HAP-1 (cell line): Measurements from ENCODE around the gene CREB1.
"Not testable (repeated sequence)": the region's sequence is repeated elsewhere in the genome, so short reads cannot be mapped to it uniquely, and the experiment has no call there.

Source experiments
- DNase-seq, 2 experiments: peaks; one replicate each; pipeline ENCODE4 v3.0.0-alpha.2; 2016 to 2020; ENCODE audit warnings: low spot score in 2 of 2
- H3K27me3 ChIP-seq: fragments of 250-450 bp; sonication (Bioruptor Pico); 2 replicates; pipeline ENCODE4 v1.5.1; 2020; ENCODE audit warnings: low read depth, mild to moderate bottlenecking, moderate library complexity
- H3K36me3 ChIP-seq: fragments of 250-450 bp; sonication (Bioruptor Pico); replicated peaks from 2 replicates; pipeline ENCODE4 v1.5.1; 2020; ENCODE audit warnings: mild to moderate bottlenecking
- H3K4me1 ChIP-seq: fragments of 250-450 bp; sonication (Bioruptor Pico); 2 replicates; pipeline ENCODE4 v1.5.1; 2020; ENCODE audit warnings: mild to moderate bottlenecking
- H3K4me3 ChIP-seq: fragments of 250-450 bp; sonication (Bioruptor Pico); 2 replicates; pipeline ENCODE4 v1.5.1; 2020; ENCODE audit warnings: mild to moderate bottlenecking, moderate library complexity
- H3K9me3 ChIP-seq: fragments of 250-450 bp; sonication (Bioruptor Pico); 2 replicates; pipeline ENCODE4 v1.5.1; 2020; ENCODE audit warnings: mild to moderate bottlenecking, moderate library complexity
- in situ Hi-C: fragments of 300-500 bp; cut with MboI; formaldehyde crosslinking; loops from 3 replicates; pipeline ENCODE4 v1.14.3; 2020; ENCODE audit warnings: low sequenced_read_pairs, inconsistent platforms, mixed read lengths

CREB1 gene

GRCh38 chr2:207494137-207494536, 35.6 kb upstream of the CREB1 start:
- peaks cover 6% of the 10 kb centered on the region; the same call in 1 of the 2 replicates for H3K4me1 ChIP-seq
- DNase-seq, result no peak
- no peaks in the 10 kb centered on the region for H3K9me3 ChIP-seq
- H3K4me3 ChIP-seq, result no peak overlapping the region
- H3K36me3 ChIP-seq, result no peaks in the 10 kb centered on the region
- H3K27me3 ChIP-seq, result no peaks in the 10 kb centered on the region
- in situ Hi-C loops, result no loop called here

- H3K9me3 ChIP-seq, in situ Hi-C loops, H3K27me3 ChIP-seq, H3K36me3 ChIP-seq, DNase-seq, H3K4me3 ChIP-seq, H3K4me1 ChIP-seq: not testable (repeated sequence)
These were observed 32.8 kb upstream of the CREB1 start for GRCh38 chr2:207496936-207497335.

DNA sequence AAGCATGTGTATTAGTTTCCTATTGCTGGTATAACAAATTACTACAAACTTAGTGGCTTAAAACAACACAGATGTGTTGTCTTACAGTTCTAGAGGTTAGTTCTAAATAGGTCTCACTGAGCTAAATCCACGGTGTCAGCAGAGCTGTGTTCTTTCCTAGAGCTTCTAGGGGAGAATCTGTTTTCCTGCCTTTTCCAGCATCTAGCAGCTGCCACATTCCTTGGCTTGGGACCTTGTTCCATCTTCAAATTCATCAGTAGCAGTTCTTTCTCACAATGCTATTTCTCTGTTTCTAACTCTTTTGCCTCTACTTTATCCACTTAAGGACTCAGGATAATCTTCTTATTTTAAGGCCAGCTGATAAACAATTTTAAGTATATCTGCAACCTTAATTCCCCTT, 32.2 kb upstream of the CREB1 start:
- in situ Hi-C loops, result no loop called here
- no peaks in the 10 kb centered on the region for H3K27me3 ChIP-seq
- H3K4me3 ChIP-seq, result no peak overlapping the region
- H3K4me1 ChIP-seq, result peaks cover 6% of the 10 kb centered on the region; the same call in 1 of the 2 replicates
- DNase-seq, result no peak
- no peaks in the 10 kb centered on the region for H3K36me3 ChIP-seq
- no peaks in the 10 kb centered on the region for H3K9me3 ChIP-seq

GRCh38 chr2:207498427-207498826, 31.3 kb upstream of the CREB1 start:
- in situ Hi-C loops, result no loop called here
- no peaks in the 10 kb centered on the region for H3K36me3 ChIP-seq
- DNase-seq, result no peak
- H3K4me1 ChIP-seq, result peaks cover 6% of the 10 kb centered on the region; the same call in 1 of the 2 replicates
- no peaks in the 10 kb centered on the region for H3K27me3 ChIP-seq
- H3K9me3 ChIP-seq, result no peaks in the 10 kb centered on the region
- H3K4me3 ChIP-seq, result no peak overlapping the region

DNA sequence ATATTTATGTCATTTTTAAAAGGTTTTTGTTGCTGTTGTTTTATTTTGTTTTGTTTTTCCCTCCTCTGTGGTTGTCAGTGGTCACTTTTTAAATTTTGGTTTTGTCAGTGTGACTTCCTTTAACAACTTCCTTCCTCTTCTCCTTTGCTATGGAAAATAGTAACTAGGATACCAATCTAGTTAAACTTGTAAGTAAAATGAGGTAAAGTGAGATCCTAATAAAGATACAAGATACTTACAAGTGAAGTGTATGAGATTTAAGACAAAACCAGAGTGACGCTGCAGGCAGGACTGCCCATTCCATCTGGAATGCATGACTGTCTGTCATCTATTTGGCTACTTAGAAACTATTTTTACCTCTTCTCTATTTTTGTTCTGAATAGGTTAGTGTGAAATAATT, 30.6 kb upstream of the CREB1 start:
- no peak for DNase-seq
- no peaks in the 10 kb centered on the region for H3K9me3 ChIP-seq
- in situ Hi-C loops, result no loop called here
- H3K4me1 ChIP-seq, result peaks cover 5% of the 10 kb centered on the region; the same call in 1 of the 2 replicates
- H3K4me3 ChIP-seq, result no peak overlapping the region
- no peaks in the 10 kb centered on the region for H3K27me3 ChIP-seq
- no peaks in the 10 kb centered on the region for H3K36me3 ChIP-seq

DNA sequence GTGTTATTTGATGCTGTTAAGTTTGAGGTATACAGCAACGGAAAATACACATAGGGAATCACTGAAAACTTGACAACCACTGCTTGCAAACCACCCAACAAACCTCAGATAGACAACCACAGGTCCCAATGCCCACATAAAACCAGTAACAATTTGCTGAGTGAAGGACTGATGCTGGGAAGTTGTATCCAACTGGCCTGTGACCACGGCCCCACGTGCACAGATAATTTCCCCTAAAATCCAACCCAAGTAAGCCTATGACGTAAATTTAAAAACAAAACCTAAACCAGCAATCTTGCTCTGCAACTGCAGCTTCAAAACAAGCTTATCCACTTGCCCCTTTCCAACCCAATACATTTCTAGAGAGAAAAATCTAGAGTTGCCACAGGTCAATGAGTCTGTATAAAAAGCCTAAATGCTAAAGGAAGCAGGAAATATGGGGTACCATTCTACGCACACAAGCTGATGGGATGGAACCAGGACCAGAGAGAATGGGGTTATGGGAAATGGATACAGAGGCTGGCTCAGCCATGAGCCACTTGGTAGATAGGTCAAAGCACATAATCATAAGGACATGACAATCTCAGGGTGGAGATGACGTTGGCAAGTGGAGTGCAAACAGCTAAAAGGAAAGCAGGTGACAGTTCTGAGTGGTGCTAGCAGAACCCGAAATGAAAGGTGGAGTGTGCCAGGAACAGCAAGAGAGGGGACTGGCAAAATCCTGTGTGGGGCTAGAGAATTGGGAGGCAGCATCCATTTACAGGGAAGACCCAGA, 27.8 kb upstream of the CREB1 start:
- Histone ChIP-seq H3K9me3 (no peaks in the 10 kb centered on the region), H3K4me3 (no peak overlapping the region), H3K36me3 (no peaks in the 10 kb centered on the region), H3K27me3 (no peaks in the 10 kb centered on the region; the same call in 1 of the 2 replicates), H3K4me1 (no peaks in the 10 kb centered on the region)
- in situ Hi-C loops, result no loop called here
- no peak for DNase-seq

GRCh38 chr2:207502577-207503198, 27.1 kb upstream of the CREB1 start:
- H3K9me3 ChIP-seq, result no peaks in the 10 kb centered on the region
- H3K4me3 ChIP-seq, result no peak overlapping the region
- H3K36me3 ChIP-seq, result no peaks in the 10 kb centered on the region
- no peaks in the 10 kb centered on the region; the same call in 1 of the 2 replicates for H3K27me3 ChIP-seq
- in situ Hi-C loops, result no loop called here
- no peak for DNase-seq
- H3K4me1 ChIP-seq, result no peaks in the 10 kb centered on the region

GRCh38 chr2:207503234-207503633, 26.5 kb upstream of the CREB1 start:
- no peak for DNase-seq
- H3K4me1 ChIP-seq, result no peaks in the 10 kb centered on the region
- in situ Hi-C loops, result no loop called here
- H3K9me3 ChIP-seq, result no peaks in the 10 kb centered on the region
- H3K4me3 ChIP-seq, result no peak overlapping the region
- no peaks in the 10 kb centered on the region; the same call in 1 of the 2 replicates for H3K27me3 ChIP-seq
- H3K36me3 ChIP-seq, result no peaks in the 10 kb centered on the region

DNA sequence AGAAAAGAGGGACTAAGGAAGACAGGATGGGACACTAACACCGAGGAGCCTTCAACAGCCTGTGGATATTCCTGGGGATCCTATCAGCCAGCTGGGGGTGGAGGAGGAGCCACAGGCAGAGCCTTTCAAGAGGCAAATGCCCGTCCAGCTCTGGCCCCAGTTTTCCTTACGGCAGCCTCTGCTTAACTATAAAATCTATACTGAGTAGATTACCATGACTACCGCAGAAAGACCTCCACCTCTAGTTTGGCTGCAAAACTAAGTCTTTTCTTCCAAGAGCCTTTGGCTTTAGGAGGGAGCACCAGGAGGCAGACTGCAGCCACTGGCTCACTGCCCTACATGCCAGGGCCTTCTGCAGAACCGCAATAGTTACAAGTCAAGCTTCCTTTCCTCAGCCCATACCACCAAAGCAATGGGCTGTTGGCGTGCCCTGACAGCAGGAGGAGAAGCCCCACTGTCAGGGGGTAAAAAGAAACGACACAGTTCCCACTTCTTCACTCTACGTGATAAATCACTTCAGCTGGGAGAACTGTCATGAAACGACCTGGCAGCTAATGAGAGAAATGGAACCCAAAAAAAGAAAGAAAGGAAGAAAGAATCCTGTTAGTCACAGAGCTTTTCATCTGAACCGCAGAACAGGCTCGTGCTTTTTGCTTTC, 25.1 kb upstream of the CREB1 start:
- no peak for DNase-seq
- H3K4me3 ChIP-seq, result no peak overlapping the region
- no peaks in the 10 kb centered on the region; the same call in 1 of the 2 replicates for H3K27me3 ChIP-seq
- H3K9me3 ChIP-seq, result no peaks in the 10 kb centered on the region
- no peaks in the 10 kb centered on the region for H3K36me3 ChIP-seq
- H3K4me1 ChIP-seq, result no peaks in the 10 kb centered on the region
- in situ Hi-C loops, result no loop called here

DNA sequence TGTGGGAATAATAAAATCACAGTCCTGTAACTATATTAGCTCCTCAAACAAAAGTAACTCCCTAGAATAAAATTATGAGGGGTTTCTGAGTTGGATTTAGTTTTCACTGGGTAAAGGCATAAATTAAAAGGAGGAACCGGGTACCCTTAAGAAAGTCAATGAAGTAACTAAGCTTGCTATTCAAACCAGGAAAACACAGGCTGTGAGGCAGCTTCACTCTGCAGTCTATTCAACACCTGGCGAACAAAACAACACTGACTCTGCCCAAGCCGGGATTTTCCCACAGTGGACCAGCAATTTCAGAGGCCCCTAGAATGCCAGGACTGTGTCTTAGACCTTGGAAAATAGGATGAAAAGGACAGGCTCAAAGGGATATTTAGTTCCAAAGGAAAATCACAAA, 24.6 kb upstream of the CREB1 start:
- no peaks in the 10 kb centered on the region for H3K9me3 ChIP-seq
- no peak for DNase-seq
- no peaks in the 10 kb centered on the region for H3K36me3 ChIP-seq
- in situ Hi-C loops, result no loop called here
- no peaks in the 10 kb centered on the region; the same call in 1 of the 2 replicates for H3K27me3 ChIP-seq
- H3K4me1 ChIP-seq, result no peaks in the 10 kb centered on the region
- no peak overlapping the region for H3K4me3 ChIP-seq

GRCh38 chr2:207505728-207506127, 24.0 kb upstream of the CREB1 start:
- no peak for DNase-seq
- in situ Hi-C loops, result no loop called here
- no peaks in the 10 kb centered on the region for H3K9me3 ChIP-seq
- no peaks in the 10 kb centered on the region for H3K4me1 ChIP-seq
- H3K27me3 ChIP-seq, result no peaks in the 10 kb centered on the region; the same call in 1 of the 2 replicates
- H3K4me3 ChIP-seq, result no peak overlapping the region
- H3K36me3 ChIP-seq, result no peaks in the 10 kb centered on the region

GRCh38 chr2:207506426-207506825, 23.3 kb upstream of the CREB1 start:
- Histone ChIP-seq H3K9me3 (no peaks in the 10 kb centered on the region), H3K36me3 (no peaks in the 10 kb centered on the region), H3K4me1 (no peaks in the 10 kb centered on the region), H3K4me3 (no peak overlapping the region), H3K27me3 (no peaks in the 10 kb centered on the region; the same call in 1 of the 2 replicates)
- in situ Hi-C loops, result no loop called here
- no peak for DNase-seq

- Histone ChIP-seq H3K9me3 (no peaks in the 10 kb centered on the region), H3K36me3 (no peaks in the 10 kb centered on the region), H3K27me3 (no peaks in the 10 kb centered on the region; the same call in 1 of the 2 replicates), H3K4me1 (no peaks in the 10 kb centered on the region), H3K4me3 (no peak overlapping the region)
- no peak for DNase-seq
- in situ Hi-C loops, result no loop called here
These were observed 19.6 kb upstream of the CREB1 start for GRCh38 chr2:207510148-207510547.

GRCh38 chr2:207511851-207512250, 17.9 kb upstream of the CREB1 start:
- no peaks in the 10 kb centered on the region for H3K36me3 ChIP-seq
- no peak overlapping the region for H3K4me3 ChIP-seq
- no peak for DNase-seq
- H3K4me1 ChIP-seq, result no peaks in the 10 kb centered on the region
- no peaks in the 10 kb centered on the region for H3K9me3 ChIP-seq
- no peaks in the 10 kb centered on the region; the same call in 1 of the 2 replicates for H3K27me3 ChIP-seq
- in situ Hi-C loops, result no loop called here
